DLD1 (cell line): ENCODE data around the gene ROBO1.

Source experiments
- in situ Hi-C: cut with HindIII; loops from 2 replicates; pipeline ENCODE4 v1.10.0; 2017; ENCODE audit warnings: low sequenced_read_pairs

ROBO1 gene

DNA sequence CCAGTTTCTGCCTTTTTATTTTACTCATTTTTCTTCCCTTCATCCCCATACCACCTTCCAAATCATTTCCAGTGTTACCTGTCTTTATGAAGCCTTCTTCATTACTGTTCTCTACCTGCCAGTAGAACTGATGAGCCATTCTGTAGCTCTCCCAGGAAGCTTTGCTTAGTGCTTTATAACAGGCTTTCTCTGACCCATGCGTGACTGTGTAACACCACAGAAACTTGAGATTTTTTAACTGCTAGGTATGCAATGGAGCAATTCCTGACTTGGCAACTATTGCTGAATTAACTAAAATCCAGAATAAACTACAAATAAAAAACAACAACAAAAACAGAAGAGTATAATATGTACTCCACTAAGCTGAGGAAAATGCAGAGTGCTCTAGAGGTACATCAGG is 289.2 kb downstream of the ROBO1 start:
- in situ Hi-C loops, result no loop called here

- in situ Hi-C loops, result no loop called here
These were observed 290.6 kb downstream of the ROBO1 start for GRCh38 chr3:79477242-79477641.

- in situ Hi-C loops, result no loop called here
These were observed 293.8 kb downstream of the ROBO1 start for GRCh38 chr3:79473993-79474392.

- in situ Hi-C loops, result no loop called here
These were observed 300.1 kb downstream of the ROBO1 start for GRCh38 chr3:79467721-79468120.

GRCh38 chr3:79461129-79461792 is 306.5 kb downstream of the ROBO1 start:
- in situ Hi-C loops, result no loop called here

GRCh38 chr3:79453600-79453999 is 314.2 kb downstream of the ROBO1 start:
- in situ Hi-C loops, result no loop called here

- in situ Hi-C loops, result no loop called here
These were observed 331.4 kb downstream of the ROBO1 start for GRCh38 chr3:79436387-79436786.

DNA sequence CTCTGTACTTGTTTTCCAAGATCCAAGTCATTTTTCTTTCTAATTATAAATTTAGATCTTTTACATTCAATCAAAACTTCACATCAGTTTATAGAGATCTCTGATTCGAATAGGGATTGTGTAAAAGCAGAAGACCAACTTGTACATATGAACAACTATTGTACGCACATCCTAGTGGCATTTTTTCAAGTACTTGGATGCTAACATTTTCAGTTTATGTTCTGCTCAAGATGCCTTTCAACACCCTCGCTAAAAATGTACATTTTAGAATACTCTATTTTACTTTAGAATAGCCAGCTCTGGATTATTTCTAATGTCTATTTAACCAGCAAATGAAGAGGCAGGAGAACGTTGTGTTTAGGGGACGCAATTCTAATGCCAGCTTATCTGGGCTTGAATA is 340.7 kb downstream of the ROBO1 start:
- in situ Hi-C loops, result no loop called here

DNA sequence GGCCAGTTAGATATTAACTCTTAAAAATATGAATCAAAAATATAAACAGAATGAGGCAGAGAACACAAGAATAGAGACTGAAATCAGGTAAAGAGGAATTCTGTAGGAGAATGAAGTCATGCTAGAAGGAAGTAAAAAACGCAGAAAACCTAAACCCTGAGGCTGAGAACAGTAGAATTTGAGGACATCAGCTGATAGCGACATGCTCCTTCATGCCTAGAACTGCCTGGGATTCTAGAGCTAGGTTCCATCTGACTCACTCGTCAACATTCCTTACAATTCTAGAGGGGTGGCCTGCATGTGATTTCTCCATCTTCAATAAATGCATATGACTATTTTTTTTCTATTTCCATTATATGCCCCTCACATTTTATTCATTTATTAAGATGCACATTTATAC is 343.0 kb downstream of the ROBO1 start:
- in situ Hi-C loops, result no loop called here

DNA sequence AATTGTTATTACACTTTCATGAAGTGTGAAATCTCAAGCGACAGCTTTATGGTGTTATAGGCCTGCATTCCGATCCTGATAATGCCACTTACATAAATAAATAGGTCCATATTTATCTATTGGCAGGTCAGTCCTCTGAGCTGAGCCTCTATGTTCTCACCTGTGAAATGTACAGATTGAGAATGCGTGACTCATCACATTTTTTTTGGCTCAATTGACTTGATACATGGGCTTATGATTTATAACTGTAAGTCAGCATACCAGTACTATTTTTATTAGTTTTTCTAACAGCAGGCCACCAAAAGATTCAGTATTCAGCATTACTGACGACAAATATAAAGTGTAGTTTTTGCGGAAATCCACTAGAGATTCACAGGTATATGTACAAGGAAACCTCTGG is 344.4 kb downstream of the ROBO1 start:
- in situ Hi-C loops, result no loop called here

- in situ Hi-C loops, result no loop called here
These were observed 346.5 kb downstream of the ROBO1 start for GRCh38 chr3:79421273-79421672.

- in situ Hi-C loops, result no loop called here
These were observed 348.8 kb downstream of the ROBO1 start for GRCh38 chr3:79418855-79419621.

DNA sequence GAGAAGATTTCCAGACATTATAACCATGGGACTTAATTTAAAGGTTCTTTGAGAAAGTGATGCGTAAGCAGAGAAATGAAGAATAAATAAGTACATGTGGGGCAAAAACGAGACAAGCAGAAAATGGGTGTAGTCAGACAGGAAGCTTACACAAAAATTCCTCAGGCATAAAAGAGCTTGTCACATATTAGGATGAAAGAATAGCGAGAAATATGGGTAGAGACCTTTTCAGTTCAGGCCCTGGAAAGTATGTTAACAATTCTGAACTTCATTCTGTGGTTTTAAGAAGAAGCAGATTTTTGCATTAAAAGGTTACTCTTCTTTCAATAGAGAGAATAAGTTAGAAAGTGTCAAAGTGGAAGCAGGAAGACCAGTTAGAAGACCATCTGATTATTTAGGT is 352.4 kb downstream of the ROBO1 start:
- in situ Hi-C loops, result no loop called here

DNA sequence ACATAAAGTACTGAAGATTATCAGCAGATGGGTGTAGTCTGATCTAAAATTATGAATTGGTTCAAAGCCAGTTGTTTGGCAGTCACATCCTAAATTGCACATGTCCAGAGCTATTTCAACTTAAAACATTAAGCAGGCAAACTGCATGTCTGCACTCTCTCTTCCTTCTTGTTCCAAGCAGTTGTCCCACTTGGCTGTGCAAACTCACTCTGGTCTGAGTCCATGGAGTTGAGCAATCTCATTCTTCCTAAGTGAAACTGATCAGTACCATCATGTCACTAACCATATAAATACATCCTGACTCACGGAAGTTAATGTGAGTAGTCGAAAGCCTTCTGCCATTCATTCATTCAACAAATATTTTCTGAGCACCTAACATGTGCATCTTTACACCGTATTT is 353.0 kb downstream of the ROBO1 start:
- in situ Hi-C loops, result no loop called here

DNA sequence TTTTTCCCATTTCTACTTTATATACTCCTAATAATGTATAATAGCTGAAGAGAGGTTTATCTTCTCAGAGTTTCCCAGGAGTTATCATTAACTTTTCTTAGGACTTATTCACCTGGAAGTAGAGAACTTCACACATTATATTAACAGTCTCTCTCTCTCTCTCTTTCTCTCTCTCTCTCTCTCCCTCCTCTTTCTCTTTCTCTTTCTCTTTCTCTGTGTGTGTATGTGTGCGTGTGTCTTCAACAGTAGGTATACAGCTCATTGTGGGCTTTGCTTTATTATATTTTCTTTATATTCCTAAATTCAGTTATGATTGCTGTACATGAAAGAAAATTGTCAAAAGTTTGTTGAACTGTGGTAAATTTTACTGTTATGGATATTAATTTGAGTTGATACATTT is 353.8 kb downstream of the ROBO1 start:
- in situ Hi-C loops, result no loop called here

GRCh38 chr3:79412537-79412936 is 355.3 kb downstream of the ROBO1 start:
- in situ Hi-C loops, result no loop called here

- in situ Hi-C loops, result no loop called here
These were observed 357.2 kb downstream of the ROBO1 start for GRCh38 chr3:79410617-79411016.

GRCh38 chr3:79410136-79410535 is 357.7 kb downstream of the ROBO1 start:
- in situ Hi-C loops, result no loop called here

- in situ Hi-C loops, result no loop called here
These were observed 361.6 kb downstream of the ROBO1 start for GRCh38 chr3:79406175-79406574.

GRCh38 chr3:79405183-79405582 is 362.6 kb downstream of the ROBO1 start:
- in situ Hi-C loops, result no loop called here

DNA sequence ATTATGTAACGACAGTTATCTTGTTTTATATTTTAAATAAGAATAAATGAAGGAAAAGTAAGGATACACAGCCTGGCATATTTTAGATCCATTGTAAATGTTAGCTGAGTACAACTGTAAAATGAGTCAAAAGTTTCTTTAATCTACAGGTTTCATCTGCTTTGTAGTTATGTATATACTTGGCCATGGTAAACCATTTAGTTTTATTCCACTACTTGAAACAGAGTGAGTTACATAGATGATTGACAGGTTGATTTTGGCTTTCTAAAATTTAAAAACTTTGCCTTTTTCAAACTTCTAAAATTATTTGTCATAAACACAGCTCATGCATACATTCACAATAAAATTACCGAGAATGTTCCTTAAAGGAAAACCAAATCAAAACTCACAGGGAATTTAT is 371.2 kb downstream of the ROBO1 start:
- in situ Hi-C loops, result no loop called here

- in situ Hi-C loops, result no loop called here
These were observed 375.3 kb downstream of the ROBO1 start for GRCh38 chr3:79392479-79392878.

- in situ Hi-C loops, result no loop called here
These were observed 377.4 kb downstream of the ROBO1 start for GRCh38 chr3:79390352-79390751.
